ENCODE results near the gene TMEM109.

TMEM109 gene

GRCh38 chr11:60970890-60971289, 56.9 kb downstream of the TMEM109 start:
- no peak for DNase-seq (ENCODE audit: low spot score)

GRCh38 chr11:60971520-60971919, 57.6 kb downstream of the TMEM109 start, which contains the start of gene CD6:
Gene CD6 (plus strand): TSS chr11:60971680. CDS start chr11:60971866, 186 bp downstream.
- DNase-seq (ENCODE audit: low spot score) = peak; percentile 76

DNA sequence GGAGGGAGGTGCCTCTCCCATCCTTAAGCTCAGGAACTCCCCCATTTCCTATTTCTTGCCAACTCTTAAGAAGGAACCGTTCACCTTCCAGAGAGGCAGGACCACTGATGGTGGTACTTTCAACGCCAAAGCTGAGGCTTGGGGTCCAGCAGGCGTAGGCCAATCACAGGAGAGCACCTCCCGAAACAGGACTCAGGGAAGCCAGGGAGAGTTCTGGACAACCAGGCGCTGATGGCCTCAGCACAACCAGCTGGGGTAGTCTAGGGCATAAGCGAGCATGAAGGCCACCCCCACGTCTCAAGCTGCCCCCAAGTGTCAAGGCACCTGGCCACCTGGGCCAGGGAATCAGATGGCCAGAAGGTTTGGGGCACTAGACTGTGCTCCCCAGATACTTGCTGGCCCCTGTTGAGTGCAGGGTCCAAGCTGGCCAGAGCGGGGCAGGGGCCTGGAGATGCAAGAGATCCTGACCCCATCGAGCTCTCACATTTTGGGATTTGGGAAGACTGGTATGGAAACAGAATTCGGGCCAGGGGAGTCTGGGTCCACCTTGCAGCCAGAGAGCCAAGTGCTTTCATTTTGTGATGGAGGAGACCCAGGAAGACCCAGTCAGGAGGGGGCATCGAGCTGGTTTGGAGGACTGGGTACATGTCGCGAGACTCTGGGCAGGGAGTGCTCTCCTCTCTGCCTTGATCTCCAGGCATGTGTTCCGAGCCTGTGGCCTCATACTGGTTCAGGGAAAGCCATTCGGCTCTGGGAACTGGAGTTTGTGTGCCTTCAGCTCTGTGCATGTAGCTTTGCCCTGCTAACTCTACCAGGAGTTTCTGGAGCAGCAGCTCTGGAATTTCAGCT, 58.4 kb downstream of the TMEM109 start:
- peak; percentile 53 for DNase-seq (ENCODE audit: low spot score)
